Endothelial cell of umbilical vein (primary cell): ENCODE measurements around the gene SHISA7. TPM values are rescaled to one million over a fixed set of nuclear protein-coding genes. Genes with fewer than 3 reads are reported as not detected.

ENCODE experiments used
- BruUV-seq: library from RNA; stranded (reverse); fragments of 400-500 nt; replicated peaks from 2 replicates; lab custom pipeline; 2021; lab: Mats Ljungman, UMichigan
- CTCF ChIA-PET: fragments of 300-600, 350-600 bp; sonication (Branson Sonifier 250); formaldehyde crosslinking; loops from one replicate; lab custom pipeline; 2021; ENCODE audit warnings: antibody characterized with exemption, inconsistent platforms; lab: Charles Lee
- POLR2A ChIA-PET: fragments of 300-600, 350-600 bp; sonication (Branson Sonifier 250); formaldehyde crosslinking; loops from one replicate; lab custom pipeline; 2021; ENCODE audit warnings: antibody characterized with exemption, inconsistent platforms; lab: Charles Lee
- DNase-seq: peaks from one replicate; pipeline ENCODE4 v3.0.0-alpha.2; 2011; ENCODE audit warnings: low read depth, low spot score
- FAIRE-seq: peaks from 2 replicates; lab custom pipeline; 2011; peaks lifted over from hg19 to GRCh38; lab: Jason Lieb, UNC
- H2AFZ ChIP-seq: 2 replicates; pipeline ENCODE4 v1.6.0; 2012; ENCODE audit warnings: low read depth, low read length, control low read depth, inconsistent platforms
- H3K27ac ChIP-seq: 2 replicates; pipeline ENCODE4 v1.5.1; 2011; ENCODE audit warnings: low read depth, mild to moderate bottlenecking, control low read depth, low read length, moderate library complexity; ENCODE audit not compliant: insufficient read depth
- H3K27me3 ChIP-seq, 2 experiments: 2 replicates each; pipeline versions ENCODE4 v1.6.0 to v1.6.1; 2011; ENCODE audit warnings: low read length in 2 of 2, mixed read lengths in 1 of 2; ENCODE audit not compliant: control insufficient read depth in 2 of 2, insufficient read depth in 2 of 2
- H3K36me3 ChIP-seq, 2 experiments: 2 replicates in 1 of 2; 3 replicates in 1 of 2; pipeline ENCODE4 v1.5.1; 2011; ENCODE audit warnings: low read length in 2 of 2, mild to moderate bottlenecking in 1 of 2, moderate library complexity in 1 of 2; ENCODE audit not compliant: control insufficient read depth in 2 of 2, insufficient read depth in 2 of 2; ENCODE audit errors: extremely low read depth in 1 of 2
- H3K4me1 ChIP-seq: 3 replicates; pipeline ENCODE4 v1.5.1; 2011; ENCODE audit warnings: mild to moderate bottlenecking, low read length; ENCODE audit not compliant: control insufficient read depth, insufficient read depth; ENCODE audit errors: extremely low read depth
- H3K4me2 ChIP-seq: 2 replicates; pipeline ENCODE4 v1.6.1; 2011; ENCODE audit warnings: low read length, control low read depth, mixed read lengths; ENCODE audit not compliant: insufficient read depth
- H3K4me3 ChIP-seq, 3 experiments: fragments of 200-600 bp in 1 of 3; sonication (generic), shearing (Covaris generic) in 1 of 3; replicated peaks in 1 of 3; 2 replicates each; pipeline ENCODE4 v1.5.1; 2011 to 2016; ENCODE audit warnings: control low read depth in 3 of 3, low read length in 3 of 3, mild to moderate bottlenecking in 2 of 3, inconsistent platforms in 1 of 3, low read depth in 1 of 3, moderate library complexity in 1 of 3; ENCODE audit not compliant: insufficient read depth in 1 of 3
- H3K79me2 ChIP-seq: 2 replicates; pipeline ENCODE4 v1.6.0; 2012; ENCODE audit warnings: low read length, inconsistent platforms; ENCODE audit not compliant: control insufficient read depth, insufficient read depth
- H3K9ac ChIP-seq: replicated peaks from 2 replicates; pipeline ENCODE3; 2011; ENCODE audit warnings: low read length, control low read depth; ENCODE audit not compliant: insufficient read depth; ENCODE audit errors: extremely low read depth
- H3K9me1 ChIP-seq: replicated peaks from 3 replicates; pipeline ENCODE4 v1.6.0; 2011; ENCODE audit warnings: mild to moderate bottlenecking, low read length; ENCODE audit not compliant: control insufficient read depth, insufficient read depth; ENCODE audit errors: extremely low read depth
- H3K9me3 ChIP-seq: replicated peaks from 2 replicates; pipeline ENCODE4 v1.5.1; 2012; ENCODE audit warnings: low read length, inconsistent platforms; ENCODE audit not compliant: control insufficient read depth, insufficient read depth
- H4K20me1 ChIP-seq: replicated peaks from 2 replicates; pipeline ENCODE3; 2011; ENCODE audit warnings: mild to moderate bottlenecking, low read length; ENCODE audit not compliant: control insufficient read depth, insufficient read depth; ENCODE audit errors: extremely low read depth
- EZH2 ChIP-seq: IDR thresholded peaks from 2 replicates; pipeline ENCODE4 v1.6.1; 2012; ENCODE audit warnings: borderline replicate concordance, low read depth, mild to moderate bottlenecking, moderate library complexity, low read length, inconsistent platforms; ENCODE audit not compliant: severe bottlenecking
- FOS ChIP-seq: IDR thresholded peaks from 2 replicates; pipeline ENCODE4 v1.6.1; 2011; ENCODE audit warnings: mild to moderate bottlenecking, low read length, moderate library complexity, borderline replicate concordance; ENCODE audit not compliant: insufficient read depth
- JUN ChIP-seq: IDR thresholded peaks from 2 replicates; pipeline ENCODE4 v1.6.1; 2011; ENCODE audit warnings: borderline replicate concordance, low read depth; ENCODE audit not compliant: insufficient read length, insufficient read depth
- MYC ChIP-seq: IDR thresholded peaks from one replicate; pipeline ENCODE4 v1.6.1; 2011; ENCODE audit warnings: mild to moderate bottlenecking, low read depth, low read length
- POLR2AphosphoS5 ChIP-seq: IDR thresholded peaks from 2 replicates; pipeline ENCODE4 v1.6.1; 2012; ENCODE audit warnings: low read depth, mild to moderate bottlenecking, control low read depth, low read length, moderate library complexity; ENCODE audit not compliant: insufficient read depth
- dilution Hi-C: fragments of 300-500 bp; cut with MboI; formaldehyde crosslinking; loops from one replicate; pipeline ENCODE4 v1.15.0; 2019; ENCODE audit warnings: low sequenced_read_pairs; ENCODE audit not compliant: extremely low pct_ligation_motif_present
- intact Hi-C: fragments of 100-400 bp; cut with micrococcal nuclease; formaldehyde crosslinking; loops from one replicate; pipeline ENCODE4 v1.10.0; 2022
- polyA plus RNA-seq, 4 experiments: library from polyadenylated mRNA; depleted of rRNA in 3 of 4; stranded (reverse) in 3 of 4; unstranded in 1 of 4; fragments of >200 nt; gene quantifications; 2 replicates each; pipeline versions ENCODE4 v1.2.1 to v1.2.3, GENCODE V29; 2011 to 2012; ENCODE audit warnings: missing spikeins in 1 of 4
- total RNA-seq: library from RNA; stranded (reverse); gene quantifications from 2 replicates; pipeline ENCODE4 v1.2.3, GENCODE V29; 2021
- TF ChIP-seq, protein P1 (sequence below): IDR thresholded peaks from 2 replicates; pipeline ENCODE4 v1.6.1; 2011; ENCODE audit not compliant: insufficient read depth, insufficient read length
- TF ChIP-seq, protein P2 (sequence below), 2 donors: IDR thresholded peaks; 1 replicate in 1 of 2; 2 replicates in 1 of 2; pipeline ENCODE4 v1.5.1; 2011; ENCODE audit warnings: low read length in 2 of 2, mild to moderate bottlenecking in 2 of 2, moderate library complexity in 2 of 2, control low read depth in 1 of 2, inconsistent platforms in 1 of 2, low read depth in 1 of 2; ENCODE audit not compliant: insufficient read depth in 1 of 2; ENCODE audit errors: extremely low read depth in 1 of 2

SHISA7 gene
- total and polyA plus RNA-seq, 2 donors (not counting 3 experiments of a cell fraction or from before 2014, with no cell fraction given): not detected

DNA sequence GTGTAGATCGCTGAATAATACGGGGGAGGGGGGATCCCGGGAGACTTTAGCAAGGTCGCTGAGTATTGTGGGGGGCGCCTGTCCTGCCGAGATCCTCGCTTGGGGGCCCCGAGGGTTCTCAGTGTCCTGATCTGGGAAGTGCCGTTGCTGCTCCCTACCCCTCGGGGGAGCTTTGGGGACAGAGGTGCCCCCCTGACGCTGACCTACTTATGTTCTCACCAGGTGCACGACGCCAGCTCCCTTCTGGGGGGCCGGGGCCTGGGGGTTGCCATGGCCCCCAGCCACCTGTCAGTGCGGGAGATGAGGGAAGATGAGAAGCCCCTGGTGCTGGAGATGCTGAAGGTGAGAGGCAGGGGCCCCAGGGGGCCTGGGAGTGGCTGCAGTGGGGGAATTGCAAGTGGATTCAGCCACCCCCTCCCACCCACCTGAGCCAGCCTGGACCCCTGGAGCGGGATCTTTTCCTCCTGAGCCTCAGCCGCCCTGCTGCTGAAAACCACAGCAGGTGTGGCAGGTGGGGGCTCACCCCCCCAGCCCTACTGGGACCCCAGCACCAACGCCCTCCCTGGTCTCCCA, 42.4 kb upstream of the SHISA7 start:
- Histone ChIP-seq H3K4me1 (peaks cover 34% of the 10 kb centered on the region), H2AFZ (peak overlapping the region; percentile 76), H3K4me3 (peak overlapping the region; percentile 32 to 63 (median 63)), H3K27ac (peak overlapping the region; percentile 92), H3K9me3 (no peaks in the 10 kb centered on the region), H3K9me1 (no peaks in the 10 kb centered on the region), H3K36me3 (peaks cover 0 to 3% of the 10 kb centered on the region in 2 experiments), H3K9ac (peak overlapping the region; percentile 74), H3K79me2 (peaks cover 4% of the 10 kb centered on the region), H4K20me1 (no peaks in the 10 kb centered on the region), H3K27me3 (no peaks in the 10 kb centered on the region), H3K4me2 (peak overlapping the region; percentile 71)
- dilution Hi-C loops: no loop called here
- peak; percentile 8 for FAIRE-seq
- CTCF ChIA-PET: interaction anchor here (0.7 to 6.1 kb wide), 11 partner anchors 8 to 345 kb away, joined by 3 to 91 read pairs (median 7); partner anchors contain the start of genes ZNF628 and ZNF865
- BruUV-seq: TSS peak; percentile 28
- DNase-seq: no peak
- no peak for TF ChIP-seq MYC
- no peak for TF ChIP-seq JUN
- no peak for TF ChIP-seq POLR2AphosphoS5
- TF ChIP-seq EZH2: no peak
- TF ChIP-seq, protein P1, sequence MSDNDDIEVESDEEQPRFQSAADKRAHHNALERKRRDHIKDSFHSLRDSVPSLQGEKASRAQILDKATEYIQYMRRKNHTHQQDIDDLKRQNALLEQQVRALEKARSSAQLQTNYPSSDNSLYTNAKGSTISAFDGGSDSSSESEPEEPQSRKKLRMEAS: no peak
- no peak for TF ChIP-seq FOS
- TF ChIP-seq, protein P2, sequence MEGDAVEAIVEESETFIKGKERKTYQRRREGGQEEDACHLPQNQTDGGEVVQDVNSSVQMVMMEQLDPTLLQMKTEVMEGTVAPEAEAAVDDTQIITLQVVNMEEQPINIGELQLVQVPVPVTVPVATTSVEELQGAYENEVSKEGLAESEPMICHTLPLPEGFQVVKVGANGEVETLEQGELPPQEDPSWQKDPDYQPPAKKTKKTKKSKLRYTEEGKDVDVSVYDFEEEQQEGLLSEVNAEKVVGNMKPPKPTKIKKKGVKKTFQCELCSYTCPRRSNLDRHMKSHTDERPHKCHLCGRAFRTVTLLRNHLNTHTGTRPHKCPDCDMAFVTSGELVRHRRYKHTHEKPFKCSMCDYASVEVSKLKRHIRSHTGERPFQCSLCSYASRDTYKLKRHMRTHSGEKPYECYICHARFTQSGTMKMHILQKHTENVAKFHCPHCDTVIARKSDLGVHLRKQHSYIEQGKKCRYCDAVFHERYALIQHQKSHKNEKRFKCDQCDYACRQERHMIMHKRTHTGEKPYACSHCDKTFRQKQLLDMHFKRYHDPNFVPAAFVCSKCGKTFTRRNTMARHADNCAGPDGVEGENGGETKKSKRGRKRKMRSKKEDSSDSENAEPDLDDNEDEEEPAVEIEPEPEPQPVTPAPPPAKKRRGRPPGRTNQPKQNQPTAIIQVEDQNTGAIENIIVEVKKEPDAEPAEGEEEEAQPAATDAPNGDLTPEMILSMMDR (IDR thresholded peaks at IDR 0.05; ENCODE audit: extremely low read depth in 1 of 2, insufficient read depth in 1 of 2, low read depth in 1 of 2, low read length in 2 of 2): no peak
- POLR2A ChIA-PET: interaction anchor here (0.8 to 2.2 kb wide), 2 partner anchors 9 to 78 kb away, joined by 3 to 13 read pairs; partner anchors contain the start of genes UBE2S and ZNF628
- intact Hi-C loops: loop anchor here (2.0 kb wide), 1 partner anchor 19 kb away; no protein-coding TSS in a partner anchor
